ENCODE results near the gene AMZ1. TPM values are rescaled to one million over a fixed set of nuclear protein-coding genes. Genes with fewer than 3 reads are reported as not detected.

AMZ1 gene
- total and polyA plus RNA-seq, 2 donors (not counting 1 experiment from before 2014, with no cell fraction given) = 0.26 to 0.33 TPM

GRCh38 chr7:2713370-2713769 is 25.4 kb downstream of the AMZ1 start:
- Histone ChIP-seq H3K27ac (ENCODE audit: insufficient read depth, low read length) (no peak overlapping the region), H3K4me3 (replicated peaks in 1 of 4; ENCODE audit: control extremely low read depth in 1 of 4, insufficient read depth in 1 of 4, low read depth in 3 of 4, low read length in 4 of 4) (no peak overlapping the region), H3K27me3 (ENCODE audit: control insufficient read depth, insufficient read depth, low read length) (no peaks in the 10 kb centered on the region), H3K4me1 (ENCODE audit: control insufficient read depth, extremely low read depth, insufficient read depth, low read length) (peaks cover 22% of the 10 kb centered on the region), H3K79me2 (ENCODE audit: control insufficient read depth, insufficient read depth, low read length) (no peaks in the 10 kb centered on the region), H4K20me1 (ENCODE audit: control insufficient read depth, extremely low read depth, insufficient read depth, low read length) (no peaks in the 10 kb centered on the region), H3K9me3 (ENCODE audit: control insufficient read depth, insufficient read depth, low read depth, low read length) (no peaks in the 10 kb centered on the region), H3K9ac (ENCODE audit: insufficient read depth, low read length) (no peak overlapping the region), H3K4me2 (ENCODE audit: extremely low read depth, insufficient read depth, low read length) (no peak overlapping the region), H3K36me3 (ENCODE audit: control insufficient read depth, insufficient read depth, low read length) (peaks cover 2% of the 10 kb centered on the region), H2AFZ (ENCODE audit: low read length) (no peak overlapping the region)
- TF ChIP-seq CTCF (conservative IDR thresholded peaks at IDR 0.05 in 1 of 2, IDR thresholded peaks at IDR 0.05 in 1 of 2; ENCODE audit: low read depth in 1 of 2, low read length in 2 of 2) (peak in 1 of 2 donors; percentile 10), EZH2 (IDR thresholded peaks at IDR 0.05; ENCODE audit: low read length, missing control alignments) (no peak)
- DNase-seq (ENCODE audit: low read depth in 2 of 2) = peak in 1 of 2 donors; percentile 12

GRCh38 chr7:2713978-2714377 is 26.0 kb downstream of the AMZ1 start:
- Histone ChIP-seq H3K9me3 (ENCODE audit: control insufficient read depth, insufficient read depth, low read depth, low read length) (no peaks in the 10 kb centered on the region), H3K36me3 (ENCODE audit: control insufficient read depth, insufficient read depth, low read length) (peaks cover 4% of the 10 kb centered on the region), H2AFZ (ENCODE audit: low read length) (no peak overlapping the region), H3K4me3 (replicated peaks in 1 of 4; ENCODE audit: control extremely low read depth in 1 of 4, insufficient read depth in 1 of 4, low read depth in 3 of 4, low read length in 4 of 4) (no peak overlapping the region), H3K4me1 (ENCODE audit: control insufficient read depth, extremely low read depth, insufficient read depth, low read length) (peaks cover 22% of the 10 kb centered on the region), H3K79me2 (ENCODE audit: control insufficient read depth, insufficient read depth, low read length) (no peaks in the 10 kb centered on the region), H3K27ac (ENCODE audit: insufficient read depth, low read length) (no peak overlapping the region), H4K20me1 (ENCODE audit: control insufficient read depth, extremely low read depth, insufficient read depth, low read length) (no peaks in the 10 kb centered on the region), H3K4me2 (ENCODE audit: extremely low read depth, insufficient read depth, low read length) (no peak overlapping the region), H3K9ac (ENCODE audit: insufficient read depth, low read length) (no peak overlapping the region), H3K27me3 (ENCODE audit: control insufficient read depth, insufficient read depth, low read length) (no peaks in the 10 kb centered on the region)
- DNase-seq (ENCODE audit: low read depth in 2 of 2) = no peak
- no peak for TF ChIP-seq EZH2 (IDR thresholded peaks at IDR 0.05; ENCODE audit: low read length, missing control alignments)
- TF ChIP-seq CTCF (conservative IDR thresholded peaks at IDR 0.05 in 1 of 2, IDR thresholded peaks at IDR 0.05 in 1 of 2; ENCODE audit: low read depth in 1 of 2, low read length in 2 of 2) = no peak

GRCh38 chr7:2714636-2715035 is 26.6 kb downstream of the AMZ1 start:
- Histone ChIP-seq H3K36me3 (ENCODE audit: control insufficient read depth, insufficient read depth, low read length) (peaks cover 4% of the 10 kb centered on the region), H3K9me3 (ENCODE audit: control insufficient read depth, insufficient read depth, low read depth, low read length) (no peaks in the 10 kb centered on the region), H3K9ac (ENCODE audit: insufficient read depth, low read length) (no peak overlapping the region), H3K79me2 (ENCODE audit: control insufficient read depth, insufficient read depth, low read length) (no peaks in the 10 kb centered on the region), H3K27me3 (ENCODE audit: control insufficient read depth, insufficient read depth, low read length) (no peaks in the 10 kb centered on the region), H3K27ac (ENCODE audit: insufficient read depth, low read length) (no peak overlapping the region), H2AFZ (ENCODE audit: low read length) (no peak overlapping the region), H3K4me2 (ENCODE audit: extremely low read depth, insufficient read depth, low read length) (no peak overlapping the region), H3K4me1 (ENCODE audit: control insufficient read depth, extremely low read depth, insufficient read depth, low read length) (peaks cover 22% of the 10 kb centered on the region), H3K4me3 (replicated peaks in 1 of 4; ENCODE audit: control extremely low read depth in 1 of 4, insufficient read depth in 1 of 4, low read depth in 3 of 4, low read length in 4 of 4) (no peak overlapping the region), H4K20me1 (ENCODE audit: control insufficient read depth, extremely low read depth, insufficient read depth, low read length) (no peaks in the 10 kb centered on the region)
- no peak for DNase-seq (ENCODE audit: low read depth in 2 of 2)
- no peak for TF ChIP-seq EZH2 (IDR thresholded peaks at IDR 0.05; ENCODE audit: low read length, missing control alignments)
- TF ChIP-seq CTCF (conservative IDR thresholded peaks at IDR 0.05 in 1 of 2, IDR thresholded peaks at IDR 0.05 in 1 of 2; ENCODE audit: low read depth in 1 of 2, low read length in 2 of 2) = no peak
